ENCODE results near the gene ELAC2. TPM values are rescaled to one million over a fixed set of nuclear protein-coding genes. Genes with fewer than 3 reads are reported as not detected.

Gene ELAC2
- total RNA-seq, 1 donor, result 60.6 TPM

DNA sequence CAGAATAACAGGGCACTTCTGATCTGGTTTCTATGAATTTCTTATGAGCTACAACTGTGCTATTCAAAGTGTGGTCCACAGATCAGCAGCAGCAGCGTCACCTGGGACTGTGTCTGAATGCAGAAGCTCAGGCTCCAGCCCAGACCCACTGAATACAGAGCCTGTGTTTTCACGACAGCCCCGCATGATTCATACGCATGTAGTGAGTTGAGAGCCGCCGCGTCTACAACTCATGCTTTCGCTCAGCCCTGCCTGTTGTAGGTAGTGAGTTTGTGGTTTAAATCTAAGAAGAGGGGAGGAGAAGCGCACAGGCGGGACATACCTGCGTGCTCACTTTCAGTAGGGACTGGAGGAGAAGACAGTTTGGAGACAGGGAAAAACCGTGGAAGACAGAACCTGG, 28.5 kb upstream of the ELAC2 start:
- no peak overlapping the region for H3K4me3 ChIP-seq (ENCODE audit: low read depth, low read length)
- DNase-seq (ENCODE audit: low read depth), result no peak
- no peak for TF ChIP-seq CTCF (IDR thresholded peaks at IDR 0.05; ENCODE audit: insufficient read depth, low read length)

DNA sequence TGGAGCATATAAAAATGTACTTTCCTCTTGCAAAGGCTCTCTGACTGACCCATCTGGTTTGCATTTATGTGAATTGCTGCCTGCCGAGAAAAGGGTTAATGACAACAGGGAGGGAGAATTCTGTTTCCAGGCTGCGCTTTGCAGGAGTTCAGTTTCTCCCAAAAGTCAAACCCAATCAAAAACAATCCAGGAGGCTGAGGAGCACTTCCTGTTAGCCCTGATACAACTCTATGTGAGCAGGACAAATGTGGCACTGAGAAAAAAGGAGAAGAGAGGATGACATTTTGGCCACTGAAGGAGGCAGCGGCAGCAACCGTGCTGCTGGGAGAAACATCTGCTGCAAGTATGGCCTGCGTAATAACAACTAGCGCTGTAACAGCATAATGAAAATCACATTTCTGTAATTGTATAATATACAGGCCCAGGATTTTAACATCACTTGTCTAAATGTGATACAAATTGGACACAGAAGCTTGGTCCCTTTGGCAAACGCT, 26.8 kb upstream of the ELAC2 start:
- no peak for TF ChIP-seq CTCF (IDR thresholded peaks at IDR 0.05; ENCODE audit: insufficient read depth, low read length)
- no peak overlapping the region for H3K4me3 ChIP-seq (ENCODE audit: low read depth, low read length)
- no peak for DNase-seq (ENCODE audit: low read depth)

DNA sequence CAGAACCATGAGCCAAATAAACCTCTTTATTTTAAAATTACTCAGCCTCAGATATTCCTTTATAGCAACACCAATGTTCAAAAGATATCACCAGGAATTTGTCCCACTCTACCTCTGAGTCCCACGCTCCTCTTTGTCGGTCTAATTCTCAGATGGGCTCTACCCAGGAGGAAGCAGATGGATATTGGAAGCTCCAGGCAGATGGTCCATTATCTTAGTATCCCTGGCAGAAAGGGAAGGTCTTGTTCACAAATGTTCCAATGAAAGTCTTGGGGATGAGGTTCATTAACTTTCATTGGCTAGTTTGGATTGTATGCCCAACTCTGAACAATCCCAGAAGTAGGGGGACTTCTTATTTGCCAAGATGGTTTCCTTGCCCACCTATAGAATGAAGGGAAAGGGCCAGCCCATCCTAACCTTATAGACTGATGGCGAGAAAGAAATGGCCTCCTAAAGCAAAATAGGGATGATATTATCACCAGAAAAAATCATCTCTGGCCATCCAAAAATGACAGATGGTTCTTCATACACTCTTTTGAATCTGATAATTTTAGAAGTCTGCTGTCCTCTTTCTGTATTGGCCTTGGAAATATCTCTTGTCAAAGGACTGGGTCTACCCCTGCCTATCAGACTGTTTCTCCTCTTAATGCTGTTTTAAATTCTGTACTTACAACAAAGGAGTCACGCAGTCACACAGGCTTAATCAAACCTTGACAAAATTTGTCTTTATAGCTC, 21.3 kb upstream of the ELAC2 start:
- H3K4me3 ChIP-seq (ENCODE audit: low read depth, low read length), result no peak overlapping the region
- no peak for DNase-seq (ENCODE audit: low read depth)
- no peak for TF ChIP-seq CTCF (IDR thresholded peaks at IDR 0.05; ENCODE audit: insufficient read depth, low read length)

DNA sequence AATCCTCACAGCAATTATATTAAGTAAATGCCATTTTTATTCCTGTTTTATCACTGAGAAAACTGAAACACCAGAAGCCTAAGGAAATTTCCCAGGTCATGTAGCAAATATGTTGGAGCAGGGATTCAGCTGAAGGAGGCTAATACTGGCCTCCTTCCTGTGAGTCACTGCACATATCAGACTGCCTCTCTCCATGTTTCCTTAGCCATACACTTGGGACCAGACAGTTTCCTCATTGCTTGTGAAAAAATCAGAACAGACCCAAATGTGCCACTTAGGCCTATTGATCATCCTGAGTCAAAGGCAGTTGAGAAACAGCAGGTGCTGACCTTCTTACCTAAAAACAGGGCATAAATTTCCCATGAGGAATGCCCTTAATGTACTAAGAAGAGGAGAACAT, 18.9 kb upstream of the ELAC2 start:
- DNase-seq (ENCODE audit: low read depth), result peak; percentile 43
- no peak overlapping the region for H3K4me3 ChIP-seq (ENCODE audit: low read depth, low read length)
- TF ChIP-seq CTCF (IDR thresholded peaks at IDR 0.05; ENCODE audit: insufficient read depth, low read length), result no peak

GRCh38 chr17:13035420-13035819, 17.6 kb upstream of the ELAC2 start:
- no peak for TF ChIP-seq CTCF (IDR thresholded peaks at IDR 0.05; ENCODE audit: insufficient read depth, low read length)
- H3K4me3 ChIP-seq (ENCODE audit: low read depth, low read length), result no peak overlapping the region
- DNase-seq (ENCODE audit: low read depth), result no peak

DNA sequence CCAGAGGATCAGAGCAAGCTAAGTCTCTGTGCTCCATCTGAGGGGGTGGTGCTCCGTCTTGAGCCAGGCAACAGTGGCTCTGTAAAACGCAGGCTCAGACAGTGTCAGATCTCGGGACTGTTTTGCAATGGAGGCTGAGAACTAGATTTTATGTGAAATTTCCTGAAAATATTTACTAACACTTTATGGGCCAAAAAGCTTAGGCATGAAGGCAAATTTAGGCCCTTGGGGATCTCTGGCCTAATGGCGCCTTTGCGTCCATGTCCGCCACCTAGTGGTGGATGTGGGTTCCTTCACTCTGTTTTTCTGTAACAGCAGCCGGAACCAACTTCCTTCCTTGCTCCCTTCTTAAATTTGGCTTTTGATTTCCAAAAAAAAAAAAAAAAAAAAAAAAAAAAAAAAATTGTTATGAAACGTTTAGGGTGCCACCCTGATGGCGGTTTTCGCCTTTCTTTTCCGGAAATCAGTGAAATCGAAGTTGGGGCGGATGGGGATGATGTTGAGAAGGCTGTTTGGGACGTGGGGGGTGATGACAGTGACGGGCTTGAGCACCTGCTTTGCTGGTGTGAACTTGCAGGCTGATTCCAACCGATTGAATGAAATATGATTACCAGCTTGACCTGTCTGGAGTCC, 14.0 kb upstream of the ELAC2 start:
- DNase-seq (ENCODE audit: low read depth), result peak; percentile 72
- peak overlapping the region; percentile 50 for H3K4me3 ChIP-seq (ENCODE audit: low read depth, low read length)
- TF ChIP-seq CTCF (IDR thresholded peaks at IDR 0.05; ENCODE audit: insufficient read depth, low read length), result peak; percentile 79

Data from fibroblast of the aortic adventitia (primary cell).